Central memory CD4-positive, alpha-beta T cell (primary cell): Measurements from ENCODE around the gene NAA80.
A peak's percentile ranks its signal among the peaks of the same experiment; 100 is the strongest.

Source experiments
- DNase-seq: peaks from one replicate; pipeline ENCODE4 v3.0.0; 2022
- total RNA-seq, 3 experiments: gene quantifications; one replicate each; lab custom pipeline; 2026; lab: John Stamatoyannopoulos, UW

Gene NAA80
- total RNA-seq, result 6.0 to 17.1 (median 16.8) reads per million in 3 experiments

GRCh38 chr3:50298836-50299637, at the start of gene NAA80, which contains the start of gene HYAL3:
Gene NAA80, minus strand, starts transcription at chr3:50299405. Its CDS starts 1,942 bp downstream, at chr3:50297463.
Gene HYAL3, minus strand, starts transcription at chr3:50299405. Its CDS starts 3,803 bp downstream, at chr3:50295602.
- peak; percentile 100 for DNase-seq

- peak; percentile 73 for DNase-seq
Observed at GRCh38 chr3:50347187-50347813, 48.1 kb upstream of the NAA80 start.

GRCh38 chr3:50345586-50346234, 46.5 kb upstream of the NAA80 start, which contains the start of gene ZMYND10:
Gene ZMYND10, minus strand, starts transcription at chr3:50345732. Its CDS starts 153 bp downstream, at chr3:50345579.
- peak; percentile 71 for DNase-seq

- no peak for DNase-seq
Observed at GRCh38 chr3:50345008-50345407, 45.8 kb upstream of the NAA80 start.

GRCh38 chr3:50342813-50343633, 43.8 kb upstream of the NAA80 start:
- DNase-seq, result no peak

- DNase-seq, result no peak
Observed at GRCh38 chr3:50341996-50342650, 42.9 kb upstream of the NAA80 start.

GRCh38 chr3:50341537-50341936, 42.3 kb upstream of the NAA80 start:
- no peak for DNase-seq

- peak; percentile 50 for DNase-seq
Observed at GRCh38 chr3:50340448-50341329, 41.5 kb upstream of the NAA80 start, which contains the start of gene RASSF1. Gene RASSF1, minus strand, starts transcription at chr3:50340836. Its CDS starts 31 bp downstream, at chr3:50340805.

GRCh38 chr3:50340147-50340447, 40.9 kb upstream of the NAA80 start:
- no peak for DNase-seq

GRCh38 chr3:50339485-50340146, 40.4 kb upstream of the NAA80 start:
- DNase-seq, result no peak

GRCh38 chr3:50338965-50339364, 39.8 kb upstream of the NAA80 start:
- DNase-seq, result no peak

GRCh38 chr3:50337175-50337861, 38.1 kb upstream of the NAA80 start:
- peak; percentile 95 for DNase-seq

GRCh38 chr3:50336452-50337174, 37.4 kb upstream of the NAA80 start:
- DNase-seq, result no peak

- DNase-seq, result no peak
Observed at GRCh38 chr3:50334339-50335075, 35.3 kb upstream of the NAA80 start.

- DNase-seq, result no peak
Observed at GRCh38 chr3:50333744-50334328, 34.6 kb upstream of the NAA80 start.

GRCh38 chr3:50331364-50331907, 32.2 kb upstream of the NAA80 start:
- DNase-seq, result no peak

- DNase-seq, result no peak
Observed at GRCh38 chr3:50330330-50330729, 31.1 kb upstream of the NAA80 start.
